IMR-90 (cell line): ENCODE data around the gene DPP6. TPM values are rescaled to one million over a fixed set of nuclear protein-coding genes. Genes with fewer than 3 reads are reported as not detected.
"Not testable (repeated sequence)": the region's sequence is repeated elsewhere in the genome, so short reads cannot be mapped to it uniquely, and the experiment has no call there.

Experiments
- ATAC-seq: fragments of 200-7000 bp; cut with Tn5 transposase; 2 replicates; pipeline ENCODE4 v1.9.1; 2020; ENCODE audit warnings: low read depth, mild to moderate bottlenecking, moderate library complexity
- BruUV-seq: library from RNA; stranded (reverse); fragments of 400-500 nt; replicated peaks from 2 replicates; lab custom pipeline; 2021; lab: Mats Ljungman, UMichigan
- CTCF ChIA-PET: fragments of 300-600 bp; formaldehyde crosslinking; extraction: SDS; loops from one replicate; lab custom pipeline; 2021; ENCODE audit warnings: antibody characterized with exemption; lab: Yijun Ruan, JAX
- POLR2A ChIA-PET: fragments of 300-600 bp; sonication (Branson Sonifier 250); formaldehyde crosslinking; loops from one replicate; lab custom pipeline; 2022; ENCODE audit warnings: antibody characterized with exemption; ENCODE audit not compliant: unreplicated experiment; lab: Charles Lee
- DNase-seq: peaks from one replicate; pipeline ENCODE4 v3.0.0; 2013
- H2AFZ ChIP-seq: replicated peaks from 2 replicates; pipeline ENCODE3; 2013; ENCODE audit warnings: low read length, mild to moderate bottlenecking; ENCODE audit not compliant: poor library complexity
- H2AK5ac ChIP-seq: 2 replicates; pipeline ENCODE4 v1.6.1; 2013; ENCODE audit warnings: low read depth, low read length, inconsistent platforms
- H2AK9ac ChIP-seq: replicated peaks from 2 replicates; pipeline ENCODE3; 2013; ENCODE audit warnings: mild to moderate bottlenecking, low read depth, low read length, moderate library complexity; ENCODE audit not compliant: poor library complexity
- H2BK120ac ChIP-seq: 2 replicates; pipeline ENCODE4 v1.6.1; 2013; ENCODE audit warnings: low read depth, low read length, inconsistent platforms
- H2BK15ac ChIP-seq: 3 replicates; pipeline ENCODE4 v1.6.1; 2013; ENCODE audit warnings: low read depth, low read length, inconsistent platforms
- H2BK20ac ChIP-seq: 2 replicates; pipeline ENCODE4 v1.6.1; 2013; ENCODE audit warnings: low read depth, mild to moderate bottlenecking, inconsistent platforms, low read length, moderate library complexity
- H2BK5ac ChIP-seq: 2 replicates; pipeline ENCODE4 v1.6.1; 2013; ENCODE audit warnings: mild to moderate bottlenecking, low read depth, low read length, inconsistent platforms; ENCODE audit not compliant: poor library complexity, severe bottlenecking
- H3K14ac ChIP-seq: replicated peaks from 2 replicates; pipeline ENCODE4 v1.6.1; 2013; ENCODE audit warnings: low read depth, low read length, inconsistent platforms
- H3K18ac ChIP-seq: 2 replicates; pipeline ENCODE4 v1.6.1; 2013; ENCODE audit warnings: low read depth, low read length, control low read depth
- H3K23ac ChIP-seq: 2 replicates; pipeline ENCODE4 v1.6.1; 2013; ENCODE audit warnings: low read depth, low read length, inconsistent platforms
- H3K27ac ChIP-seq: 2 replicates; pipeline ENCODE4 v1.5.1; 2013; ENCODE audit warnings: mild to moderate bottlenecking, control low read depth, low read length; ENCODE audit not compliant: insufficient read depth
- H3K27me3 ChIP-seq: 2 replicates; pipeline ENCODE4 v1.6.1; 2013; ENCODE audit warnings: low read length; ENCODE audit not compliant: control insufficient read depth, insufficient read depth
- H3K36me3 ChIP-seq: 2 replicates; pipeline ENCODE4 v1.6.1; 2013; ENCODE audit warnings: low read length, mixed read lengths; ENCODE audit not compliant: control insufficient read depth, insufficient read depth
- H3K4ac ChIP-seq: 2 replicates; pipeline ENCODE4 v1.6.1; 2013; ENCODE audit warnings: low read depth, low read length, inconsistent platforms
- H3K4me1 ChIP-seq: 2 replicates; pipeline ENCODE4 v1.6.1; 2013; ENCODE audit warnings: low read length, mixed read lengths; ENCODE audit not compliant: control insufficient read depth, insufficient read depth
- H3K4me2 ChIP-seq: 2 replicates; pipeline ENCODE4 v1.6.1; 2013; ENCODE audit warnings: low read depth, mild to moderate bottlenecking, control low read depth, low read length, moderate library complexity
- H3K4me3 ChIP-seq: 2 replicates; pipeline ENCODE4 v1.5.1; 2013; ENCODE audit warnings: low read depth, mild to moderate bottlenecking, control low read depth, low read length, moderate library complexity; ENCODE audit not compliant: insufficient read depth
- H3K56ac ChIP-seq: 2 replicates; pipeline ENCODE4 v1.6.1; 2013; ENCODE audit warnings: low read length, inconsistent platforms; ENCODE audit not compliant: insufficient read depth; ENCODE audit errors: extremely low read depth
- H3K79me1 ChIP-seq, 2 experiments: 2 replicates each; pipeline ENCODE4 v1.6.1; 2013; ENCODE audit warnings: low read length in 2 of 2, inconsistent platforms in 1 of 2, low read depth in 1 of 2
- H3K9ac ChIP-seq: 2 replicates; pipeline ENCODE4 v1.6.1; 2013; ENCODE audit warnings: low read depth, low read length, control low read depth
- H3K9me1 ChIP-seq: 2 replicates; pipeline ENCODE4 v1.6.1; 2013; ENCODE audit warnings: low read length, inconsistent platforms; ENCODE audit not compliant: insufficient read depth
- H3K9me3 ChIP-seq: 2 replicates; pipeline ENCODE4 v1.6.1; 2013; ENCODE audit warnings: low read length; ENCODE audit not compliant: control insufficient read depth, insufficient read depth
- H4K20me1 ChIP-seq: 2 replicates; pipeline ENCODE4 v1.6.1; 2013; ENCODE audit warnings: low read length, inconsistent platforms; ENCODE audit not compliant: insufficient read depth
- H4K5ac ChIP-seq: 2 replicates; pipeline ENCODE4 v1.6.1; 2013; ENCODE audit warnings: mild to moderate bottlenecking, low read depth, low read length, control low read depth
- H4K8ac ChIP-seq, 2 experiments: 2 replicates each; pipeline ENCODE4 v1.6.1; 2013; ENCODE audit warnings: low read depth in 2 of 2, low read length in 2 of 2, control low read depth in 1 of 2, inconsistent platforms in 1 of 2
- H4K91ac ChIP-seq: 2 replicates; pipeline ENCODE4 v1.6.1; 2013; ENCODE audit warnings: low read depth, low read length, inconsistent platforms; ENCODE audit not compliant: insufficient read depth
- WGBS, 2 experiments: methylation state at CpG; one replicate each; pipeline versions ENCODE4 v1.1.5 to v1.1.7; 2013; ENCODE audit warnings: missing lambda C conversion rate in 2 of 2; ENCODE audit not compliant: insufficient read length in 1 of 2; ENCODE audit errors: extremely low coverage in 2 of 2; 5-methylcytosine and 5-hydroxymethylcytosine counted together
- dilution Hi-C: fragments of 300-500 bp; cut with HindIII; formaldehyde crosslinking; loops from one replicate; pipeline ENCODE4 v1.14.3; 2018; ENCODE audit warnings: low sequenced_read_pairs; ENCODE audit not compliant: unreplicated experiment
- in situ Hi-C: fragments of 300-500 bp; cut with MboI; formaldehyde crosslinking; loops from 3 replicates; pipeline ENCODE4 v1.14.3; 2019; ENCODE audit warnings: low sequenced_read_pairs, inconsistent platforms, mixed read lengths
- intact Hi-C: fragments of 100-400 bp; cut with micrococcal nuclease; formaldehyde crosslinking; loops from 2 replicates; pipeline ENCODE4 v1.10.0; 2022
- polyA plus RNA-seq, 3 experiments: library from polyadenylated mRNA; depleted of rRNA; stranded (reverse); fragments of >200 nt; gene quantifications; 2 replicates each; pipeline ENCODE4 v1.2.3, GENCODE V29; 2012; ENCODE audit warnings: low replicate concordance in 1 of 3
- total RNA-seq: library from RNA; depleted of rRNA; stranded (reverse); fragments of >200 nt; gene quantifications from 2 replicates; pipeline ENCODE4 v1.2.3, GENCODE V29; 2012

DPP6 gene
- total and polyA plus RNA-seq, 2 of the 4 experiments (the other 2 are of a cell fraction) = not detected

DNA sequence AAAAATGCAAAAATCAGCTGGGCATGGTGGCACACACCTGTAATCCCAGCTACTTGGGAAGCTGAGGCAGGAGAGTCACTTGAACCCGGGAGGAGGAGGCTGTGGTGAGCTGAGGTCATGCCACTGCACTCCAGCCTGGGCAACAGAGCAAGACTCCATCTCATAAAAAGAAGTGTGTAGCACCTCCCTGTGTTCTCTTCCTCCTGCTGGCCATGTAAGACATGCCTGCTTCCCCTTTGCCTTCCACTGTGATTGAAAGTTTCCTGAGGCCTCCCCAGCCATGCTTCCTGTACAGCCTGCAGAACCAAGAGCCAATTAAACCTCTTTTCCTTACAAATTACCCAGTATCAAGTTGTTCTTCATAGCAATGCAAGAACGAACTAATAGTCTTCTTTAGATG is 870.3 kb downstream of the DPP6 start:
- H3K18ac ChIP-seq, ATAC-seq, POLR2A ChIA-PET, H2AK5ac ChIP-seq, H3K4me2 ChIP-seq, H4K91ac ChIP-seq, H3K27ac ChIP-seq, H3K14ac ChIP-seq, BruUV-seq, DNase-seq, H3K36me3 ChIP-seq, CTCF ChIA-PET, H4K8ac ChIP-seq, H3K56ac ChIP-seq, H4K20me1 ChIP-seq, H2BK120ac ChIP-seq, H3K9me1 ChIP-seq, H2BK20ac ChIP-seq, H2BK5ac ChIP-seq, dilution Hi-C loops, H3K4me1 ChIP-seq, H3K9me3 ChIP-seq, H4K5ac ChIP-seq, H2AFZ ChIP-seq, H2AK9ac ChIP-seq, H2BK15ac ChIP-seq, H3K79me1 ChIP-seq, H3K4me3 ChIP-seq, H3K4ac ChIP-seq, intact Hi-C loops, H3K23ac ChIP-seq, H3K9ac ChIP-seq, H3K27me3 ChIP-seq: not testable (repeated sequence)
- in situ Hi-C loops = loop anchor here (10.0 kb wide), 1 partner anchor 422 kb away; no protein-coding TSS in a partner anchor
- no CpG with 5 or more reads among the region's 2 CpGs for WGBS, 2 experiments
